ENCODE results near the gene FUT7. TPM values are rescaled to one million over a fixed set of nuclear protein-coding genes. Genes with fewer than 3 reads are reported as not detected.

The FUT7 gene
- total and polyA plus RNA-seq, 2 of the 8 experiments (the other 6 are each of a cell fraction or from before 2014, with no cell fraction given) = not detected

DNA sequence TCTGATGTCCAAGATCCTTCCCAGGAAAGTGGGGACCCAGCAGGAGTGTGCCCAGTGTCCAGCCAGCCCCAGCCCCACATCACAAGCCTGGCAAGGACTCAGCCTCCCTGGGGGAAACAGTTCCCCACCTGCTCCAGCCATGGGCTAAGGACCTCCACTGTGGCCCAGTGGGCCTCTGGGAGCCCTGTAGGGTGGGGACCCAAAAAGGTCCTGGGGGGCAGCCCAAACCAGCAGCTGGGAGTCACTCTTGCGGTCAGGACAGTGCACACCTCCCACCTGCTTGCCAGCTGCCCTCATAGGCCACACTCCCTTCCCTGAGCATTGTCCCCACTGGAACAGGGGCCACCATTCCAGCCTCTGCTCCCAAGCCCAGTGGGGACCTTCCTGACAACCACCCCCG is 5.5 kb downstream of the FUT7 start (continued):
- no peak for TF ChIP-seq POLR2AphosphoS5 (IDR thresholded peaks at IDR 0.05; ENCODE audit: low read depth, low read length)
